ENCODE results near the gene REEP1.

Gene REEP1

DNA sequence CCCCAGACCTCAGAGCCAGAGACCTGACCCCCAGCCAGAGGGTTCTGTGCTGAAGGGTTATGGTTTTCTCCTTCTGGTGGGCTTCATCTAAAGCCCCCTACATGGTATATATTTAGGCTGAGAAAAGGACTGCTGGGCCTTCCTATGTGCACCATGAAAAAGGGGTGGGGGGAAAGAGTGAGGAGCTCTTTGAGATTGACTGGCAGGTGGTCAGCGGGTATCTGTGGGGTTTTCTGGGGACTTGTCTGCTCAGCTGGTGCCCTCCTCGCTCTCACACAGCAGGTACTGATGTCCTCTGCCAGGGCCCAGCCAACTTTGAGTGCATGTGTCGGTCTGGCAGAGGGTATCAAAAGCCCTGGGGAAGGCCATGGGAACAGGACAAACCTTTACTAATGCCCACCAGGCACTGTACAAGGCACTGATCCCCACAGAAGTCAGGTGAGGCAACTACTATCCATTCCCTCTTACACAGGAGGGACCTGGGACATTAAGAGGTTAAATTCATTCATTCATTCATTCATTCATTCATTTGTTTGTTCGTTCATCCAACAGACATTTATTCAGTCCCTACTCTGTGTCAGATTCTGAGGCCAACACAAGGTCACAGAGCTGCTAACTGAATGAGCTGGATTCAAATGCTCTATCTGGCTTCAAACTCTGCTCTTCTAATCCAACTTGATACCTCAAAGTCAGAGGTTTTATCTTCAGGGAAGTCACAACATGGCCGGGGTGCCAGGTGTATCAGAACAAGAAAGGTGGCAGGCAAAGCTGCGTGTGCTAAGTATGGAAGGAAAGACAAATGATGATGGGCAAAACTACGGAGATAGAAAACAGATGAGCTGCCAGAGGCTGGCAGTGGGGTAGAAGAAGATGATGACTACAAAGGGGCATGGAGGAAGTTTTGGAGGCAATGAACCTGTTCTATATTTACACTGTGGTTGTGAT, 44.6 kb downstream of the REEP1 start:
- TF ChIP-seq TAF1 (IDR thresholded peaks at IDR 0.05; ENCODE audit: borderline replicate concordance, insufficient read depth, low read length) (no peak), FOXP2 (optimal IDR thresholded peaks at IDR 0.05; ENCODE audit: borderline replicate concordance, extremely low read depth, extremely low read length, insufficient read depth) (no peak), POLR2AphosphoS5 (IDR thresholded peaks at IDR 0.05; ENCODE audit: low read depth, low read length) (no peak), SIN3A (IDR thresholded peaks at IDR 0.05; ENCODE audit: borderline replicate concordance, insufficient read depth, low read length) (no peak)
- TF ChIP-seq, protein P1, sequence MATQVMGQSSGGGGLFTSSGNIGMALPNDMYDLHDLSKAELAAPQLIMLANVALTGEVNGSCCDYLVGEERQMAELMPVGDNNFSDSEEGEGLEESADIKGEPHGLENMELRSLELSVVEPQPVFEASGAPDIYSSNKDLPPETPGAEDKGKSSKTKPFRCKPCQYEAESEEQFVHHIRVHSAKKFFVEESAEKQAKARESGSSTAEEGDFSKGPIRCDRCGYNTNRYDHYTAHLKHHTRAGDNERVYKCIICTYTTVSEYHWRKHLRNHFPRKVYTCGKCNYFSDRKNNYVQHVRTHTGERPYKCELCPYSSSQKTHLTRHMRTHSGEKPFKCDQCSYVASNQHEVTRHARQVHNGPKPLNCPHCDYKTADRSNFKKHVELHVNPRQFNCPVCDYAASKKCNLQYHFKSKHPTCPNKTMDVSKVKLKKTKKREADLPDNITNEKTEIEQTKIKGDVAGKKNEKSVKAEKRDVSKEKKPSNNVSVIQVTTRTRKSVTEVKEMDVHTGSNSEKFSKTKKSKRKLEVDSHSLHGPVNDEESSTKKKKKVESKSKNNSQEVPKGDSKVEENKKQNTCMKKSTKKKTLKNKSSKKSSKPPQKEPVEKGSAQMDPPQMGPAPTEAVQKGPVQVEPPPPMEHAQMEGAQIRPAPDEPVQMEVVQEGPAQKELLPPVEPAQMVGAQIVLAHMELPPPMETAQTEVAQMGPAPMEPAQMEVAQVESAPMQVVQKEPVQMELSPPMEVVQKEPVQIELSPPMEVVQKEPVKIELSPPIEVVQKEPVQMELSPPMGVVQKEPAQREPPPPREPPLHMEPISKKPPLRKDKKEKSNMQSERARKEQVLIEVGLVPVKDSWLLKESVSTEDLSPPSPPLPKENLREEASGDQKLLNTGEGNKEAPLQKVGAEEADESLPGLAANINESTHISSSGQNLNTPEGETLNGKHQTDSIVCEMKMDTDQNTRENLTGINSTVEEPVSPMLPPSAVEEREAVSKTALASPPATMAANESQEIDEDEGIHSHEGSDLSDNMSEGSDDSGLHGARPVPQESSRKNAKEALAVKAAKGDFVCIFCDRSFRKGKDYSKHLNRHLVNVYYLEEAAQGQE (IDR thresholded peaks at IDR 0.05; ENCODE audit: insufficient read depth in 1 of 2, low read depth in 2 of 2, low read length in 2 of 2): no peak

DNA sequence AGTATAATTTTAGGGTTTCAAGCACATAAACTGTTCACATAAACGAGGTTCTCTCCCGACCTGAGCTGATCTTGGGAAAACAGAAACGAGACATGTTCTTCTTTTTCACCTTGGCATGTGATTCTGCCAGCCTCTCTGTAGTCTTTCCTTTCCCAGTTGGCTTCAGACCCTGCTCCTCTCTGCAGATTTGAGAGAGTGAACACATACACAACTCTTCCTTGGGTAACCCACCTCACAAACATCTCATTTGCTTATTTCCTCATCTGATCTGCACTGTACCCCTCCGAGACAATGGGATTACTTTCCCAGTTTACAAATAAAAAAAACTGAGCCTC, 46.1 kb downstream of the REEP1 start:
- TF ChIP-seq, protein P1 (IDR thresholded peaks at IDR 0.05; ENCODE audit: insufficient read depth in 1 of 2, low read depth in 2 of 2, low read length in 2 of 2): no peak
- TF ChIP-seq SIN3A (IDR thresholded peaks at IDR 0.05; ENCODE audit: borderline replicate concordance, insufficient read depth, low read length) (no peak), TAF1 (IDR thresholded peaks at IDR 0.05; ENCODE audit: borderline replicate concordance, insufficient read depth, low read length) (no peak), POLR2AphosphoS5 (IDR thresholded peaks at IDR 0.05; ENCODE audit: low read depth, low read length) (no peak), FOXP2 (optimal IDR thresholded peaks at IDR 0.05; ENCODE audit: borderline replicate concordance, extremely low read depth, extremely low read length, insufficient read depth) (no peak)

DNA sequence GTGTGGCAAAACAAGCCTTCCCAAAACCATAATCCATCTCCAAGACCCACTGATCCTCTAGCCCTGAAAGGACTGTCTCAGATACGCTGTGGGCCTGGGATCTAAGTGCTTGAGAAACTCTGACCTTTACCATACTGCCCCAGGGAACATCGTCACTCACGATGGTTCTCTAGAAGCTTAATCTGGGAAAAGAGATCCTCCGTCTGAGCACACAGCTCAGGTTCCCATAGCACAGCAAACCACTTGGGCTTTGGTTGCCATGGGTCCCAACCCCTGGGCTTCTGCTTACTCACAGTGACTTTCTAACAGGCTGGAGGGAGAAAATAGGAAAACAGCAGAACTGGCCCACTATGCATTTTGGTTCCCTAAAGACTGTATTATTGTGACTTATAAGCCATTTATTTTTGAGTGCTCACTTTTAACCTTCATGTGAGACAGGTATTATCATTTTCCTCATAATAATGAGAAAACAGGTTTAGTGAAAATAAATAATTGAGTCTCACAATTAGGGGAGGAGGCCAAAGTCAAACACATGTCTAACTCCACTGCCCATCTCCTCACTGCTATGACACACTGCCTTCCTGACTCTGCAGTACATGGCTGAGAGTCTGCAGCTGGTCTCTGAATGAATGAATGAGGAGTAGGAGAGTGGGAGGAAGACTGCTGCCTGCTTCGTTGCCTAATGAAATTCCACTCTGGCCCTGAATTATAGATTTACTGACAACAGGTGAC, 46.7 kb downstream of the REEP1 start:
- TF ChIP-seq SIN3A (IDR thresholded peaks at IDR 0.05; ENCODE audit: borderline replicate concordance, insufficient read depth, low read length) (no peak), FOXP2 (optimal IDR thresholded peaks at IDR 0.05; ENCODE audit: borderline replicate concordance, extremely low read depth, extremely low read length, insufficient read depth) (no peak), POLR2AphosphoS5 (IDR thresholded peaks at IDR 0.05; ENCODE audit: low read depth, low read length) (no peak), TAF1 (IDR thresholded peaks at IDR 0.05; ENCODE audit: borderline replicate concordance, insufficient read depth, low read length) (no peak)
- TF ChIP-seq, protein P1 (IDR thresholded peaks at IDR 0.05; ENCODE audit: insufficient read depth in 1 of 2, low read depth in 2 of 2, low read length in 2 of 2): no peak

GRCh38 chr2:86286516-86286915, 50.9 kb downstream of the REEP1 start:
- TF ChIP-seq FOXP2 (optimal IDR thresholded peaks at IDR 0.05; ENCODE audit: borderline replicate concordance, extremely low read depth, extremely low read length, insufficient read depth): no peak
- TF ChIP-seq SIN3A (IDR thresholded peaks at IDR 0.05; ENCODE audit: borderline replicate concordance, insufficient read depth, low read length): no peak
- TF ChIP-seq, protein P1 (IDR thresholded peaks at IDR 0.05; ENCODE audit: insufficient read depth in 1 of 2, low read depth in 2 of 2, low read length in 2 of 2): no peak
- TF ChIP-seq POLR2AphosphoS5 (IDR thresholded peaks at IDR 0.05; ENCODE audit: low read depth, low read length): no peak
- no peak for TF ChIP-seq TAF1 (IDR thresholded peaks at IDR 0.05; ENCODE audit: borderline replicate concordance, insufficient read depth, low read length)

Data from PFSK-1 (cell line).